Suprapubic skin (tissue), 4 donors: ENCODE measurements around the gene DDX21.

Experiments
- CTCF ChIP-seq, 2 donors: fragments of 200-600 bp in 1 of 2; fragments of 450-650 bp in 1 of 2; sonication (generic) in 1 of 2; IDR thresholded peaks; one replicate each; pipeline ENCODE4 v1.5.1; 2016 to 2019; ENCODE audit warnings: antibody characterized with exemption in 2 of 2, mild to moderate bottlenecking in 1 of 2, moderate library complexity in 1 of 2
- EP300 ChIP-seq: sonication (generic); formaldehyde crosslinking; IDR thresholded peaks from one replicate; pipeline ENCODE4 v1.6.1; 2017; ENCODE audit warnings: antibody characterized with exemption
- POLR2A ChIP-seq, 2 donors: fragments of 450-650 bp; IDR thresholded peaks; one replicate each; pipeline ENCODE4 v1.6.1; 2017; ENCODE audit warnings: antibody characterized with exemption in 2 of 2, mild to moderate bottlenecking in 2 of 2, moderate library complexity in 2 of 2
- POLR2AphosphoS5 ChIP-seq, 3 donors: sonication (generic); formaldehyde crosslinking; IDR thresholded peaks; one replicate each; pipeline ENCODE4 v1.6.1; 2017; ENCODE audit warnings: antibody characterized with exemption in 3 of 3

- no peak for TF ChIP-seq POLR2A (IDR thresholded peaks at IDR 0.05)
- no peak for TF ChIP-seq CTCF (IDR thresholded peaks at IDR 0.05)
- no peak for TF ChIP-seq POLR2AphosphoS5 (IDR thresholded peaks at IDR 0.05)
- TF ChIP-seq EP300: no peak
Observed at GRCh38 chr10:68997211-68997610, 41.2 kb downstream of the DDX21 start.
